HepG2 (cell line): ENCODE measurements around the gene CCDC83. TPM values are rescaled to one million over a fixed set of nuclear protein-coding genes. Genes with fewer than 3 reads are reported as not detected.

ENCODE experiments used
- ATAC-seq: fragments of 200-7000 bp; cut with Tn5 transposase; 3 replicates; pipeline ENCODE4 v1.9.1; 2020; ENCODE audit warnings: mild to moderate bottlenecking, moderate library complexity
- BruUV-seq: library from RNA; stranded (reverse); fragments of 400-500 nt; replicated peaks from 2 replicates; lab custom pipeline; 2021; lab: Mats Ljungman, UMichigan
- CTCF ChIA-PET: fragments of 300-600 bp; formaldehyde crosslinking; extraction: SDS; loops from one replicate; lab custom pipeline; 2021; ENCODE audit warnings: low total read pairs, inconsistent platforms, low intra/inter-chr PET ratio; lab: Yijun Ruan, JAX
- POLR2A ChIA-PET: fragments of 350-600 bp; sonication (Branson Sonifier 250); formaldehyde crosslinking; loops from one replicate; lab custom pipeline; 2020; ENCODE audit warnings: antibody characterized with exemption, inconsistent platforms; lab: Yijun Ruan, JAX
- DNase-seq: peaks from one replicate; pipeline ENCODE4 v3.0.0-alpha.2; 2015; ENCODE audit warnings: low spot score
- FAIRE-seq: peaks from 3 replicates; lab custom pipeline; 2011; peaks lifted over from hg19 to GRCh38; lab: Jason Lieb, UNC
- H2AFZ ChIP-seq: one replicate; pipeline ENCODE4 v1.6.1; 2011; ENCODE audit warnings: low read length, inconsistent platforms
- H3K27ac ChIP-seq: fragments of 300-600 bp; 3 replicates; pipeline ENCODE4 v1.8.0; 2011; ENCODE audit warnings: mixed run types, mild to moderate bottlenecking, mixed read lengths, low read length, inconsistent platforms; ENCODE audit not compliant: insufficient read depth; ENCODE audit errors: extremely low read length
- H3K27me3 ChIP-seq, 2 experiments: fragments of 200-600 bp in 1 of 2; 2 replicates in 1 of 2; 3 replicates in 1 of 2; pipeline versions ENCODE4 v1.6.0 to v1.8.0; 2011; ENCODE audit warnings: low read length in 2 of 2, mild to moderate bottlenecking in 2 of 2, moderate library complexity in 2 of 2, inconsistent platforms in 1 of 2; ENCODE audit not compliant: insufficient read depth in 2 of 2, control insufficient read depth in 1 of 2
- H3K36me3 ChIP-seq, 2 experiments: fragments of 200-600 bp in 1 of 2; replicated peaks in 1 of 2; 2 replicates in 1 of 2; 3 replicates in 1 of 2; pipeline versions ENCODE4 v1.5.1 to v1.8.0; 2011; ENCODE audit warnings: low read length in 2 of 2, inconsistent platforms in 1 of 2; ENCODE audit not compliant: insufficient read depth in 2 of 2, control insufficient read depth in 1 of 2
- H3K4me1 ChIP-seq: 2 replicates; pipeline ENCODE4 v1.5.1; 2012; ENCODE audit warnings: low read length, inconsistent platforms; ENCODE audit not compliant: insufficient read depth
- H3K4me2 ChIP-seq: 2 replicates; pipeline ENCODE4 v1.6.0; 2011; ENCODE audit warnings: low read depth, low read length, inconsistent platforms
- H3K4me3 ChIP-seq, 3 experiments: fragments of 200-600 bp in 1 of 3; sonication (generic), shearing (Covaris generic) in 1 of 3; replicated peaks in 1 of 3; 2 replicates each; pipeline ENCODE4 v1.5.1; 2011 to 2016; ENCODE audit warnings: low read length in 3 of 3, inconsistent platforms in 2 of 3, low read depth in 2 of 3, mild to moderate bottlenecking in 2 of 3, control low read depth in 1 of 3, mixed read lengths in 1 of 3; ENCODE audit not compliant: insufficient read depth in 1 of 3
- H3K79me2 ChIP-seq: one replicate; pipeline ENCODE4 v1.6.1; 2011; ENCODE audit warnings: low read length, inconsistent platforms; ENCODE audit not compliant: insufficient read depth
- H3K9ac ChIP-seq: 2 replicates; pipeline ENCODE4 v1.6.0; 2011; ENCODE audit warnings: mild to moderate bottlenecking, low read depth, low read length, inconsistent platforms; ENCODE audit not compliant: insufficient read depth
- H3K9me3 ChIP-seq: 2 replicates; pipeline ENCODE4 v1.5.1; 2012; ENCODE audit warnings: mild to moderate bottlenecking, low read length
- H4K20me1 ChIP-seq: 2 replicates; pipeline ENCODE4 v1.6.0; 2011; ENCODE audit warnings: inconsistent platforms, mild to moderate bottlenecking, low read length, moderate library complexity; ENCODE audit not compliant: insufficient read depth
- KAT8 ChIP-seq: IDR thresholded peaks from 2 replicates; pipeline ENCODE4 v1.6.1; 2016; ENCODE audit warnings: missing genetic modification reagents, missing compliant biosample characterization
- MED1 ChIP-seq: sonication (generic); formaldehyde crosslinking; IDR thresholded peaks from 2 replicates; pipeline ENCODE4 v1.4.0; 2020; ENCODE audit warnings: missing genetic modification reagents
- MTERF4 ChIP-seq: sonication (generic); formaldehyde crosslinking; IDR thresholded peaks from 2 replicates; pipeline ENCODE4 v1.8.0; 2023; ENCODE audit warnings: mild to moderate bottlenecking, missing genetic modification reagents
- NFIB ChIP-seq: sonication (generic); formaldehyde crosslinking; IDR thresholded peaks from 2 replicates; pipeline ENCODE4 v1.9.0; 2021; ENCODE audit warnings: missing genetic modification reagents, mild to moderate bottlenecking, borderline replicate concordance
- RXRB ChIP-seq: IDR thresholded peaks from 2 replicates; pipeline ENCODE4 v1.6.1; 2016; ENCODE audit warnings: borderline replicate concordance, missing genetic modification reagents, missing compliant biosample characterization
- U2AF1 ChIP-seq: fragments of 200-400 bp; formaldehyde crosslinking; optimal IDR thresholded peaks from 2 replicates; pipeline ENCODE3; 2017; ENCODE audit warnings: mild to moderate bottlenecking, low read depth, low read length
- ZBTB1 ChIP-seq: sonication (generic); formaldehyde crosslinking; IDR thresholded peaks from 2 replicates; pipeline ENCODE4 v1.4.0; 2020; ENCODE audit warnings: missing genetic modification reagents, borderline replicate concordance
- ZBTB2 ChIP-seq: sonication (generic); formaldehyde crosslinking; IDR thresholded peaks from 2 replicates; pipeline ENCODE4 v1.8.0; 2022; ENCODE audit warnings: low read depth, missing genetic modification reagents
- ZNF235 ChIP-seq: sonication (generic); formaldehyde crosslinking; IDR thresholded peaks from 2 replicates; pipeline ENCODE4 v1.8.1; 2023; ENCODE audit warnings: mild to moderate bottlenecking, missing genetic modification reagents, borderline replicate concordance
- ZNF24 ChIP-seq: fragments of 450-650 bp; IDR thresholded peaks from 2 replicates; pipeline ENCODE4 v1.6.1; 2017; ENCODE audit warnings: antibody characterized with exemption, mild to moderate bottlenecking
- ZNF550 ChIP-seq: sonication (generic); formaldehyde crosslinking; IDR thresholded peaks from 2 replicates; pipeline ENCODE4 v1.4.0; 2020; ENCODE audit warnings: mild to moderate bottlenecking, missing genetic modification reagents, borderline replicate concordance
- ZNF674 ChIP-seq: sonication (generic); formaldehyde crosslinking; IDR thresholded peaks from 2 replicates; pipeline ENCODE4 v1.5.0; 2020; ENCODE audit warnings: low read depth, mild to moderate bottlenecking, missing genetic modification reagents
- WGBS: methylation state at CpG from one replicate; pipeline ENCODE4 v1.1.6; 2017; ENCODE audit warnings: low lambda C conversion rate; 5-methylcytosine and 5-hydroxymethylcytosine counted together
- in situ Hi-C: cut with HindIII; loops from 2 replicates; pipeline ENCODE4 v1.10.0; 2017; ENCODE audit warnings: low pct_unique_long_range_greater_than_20kb; ENCODE audit not compliant: extremely low pct_ligation_motif_present
- intact Hi-C: fragments of 100-400 bp; cut with micrococcal nuclease; formaldehyde crosslinking; loops from one replicate; pipeline ENCODE4 v1.10.0; 2022; ENCODE audit not compliant: unreplicated experiment
- polyA plus RNA-seq, 8 experiments: library from polyadenylated mRNA; depleted of rRNA in 3 of 8; stranded (reverse) in 7 of 8; unstranded in 1 of 8; fragments of >200 nt; fragmentation: Illumina TruSeq in 4 of 8; extraction: Trizol in 4 of 8; gene quantifications; 2 replicates each; pipeline versions ENCODE4 v1.2.1 to v1.2.3, GENCODE V29; 2011 to 2016; ENCODE audit warnings: low read depth in 4 of 8, missing spikeins in 1 of 8, mixed read lengths in 1 of 8; ENCODE audit not compliant: insufficient read depth in 1 of 8
- total RNA-seq, 5 experiments: library from RNA; depleted of rRNA; stranded (reverse); fragments of >200 nt; fragmentation: Illumina TruSeq; extraction: Trizol; gene quantifications; 2 replicates each; pipeline ENCODE4 v1.2.3, GENCODE V29; 2016; ENCODE audit warnings: low read depth in 1 of 5
- TF ChIP-seq, protein P1 (sequence below): sonication (generic); formaldehyde crosslinking; IDR thresholded peaks from 2 replicates; pipeline ENCODE4 v1.8.1; 2023; ENCODE audit warnings: mild to moderate bottlenecking, missing genetic modification reagents
- TF ChIP-seq, protein P2 (sequence below): IDR thresholded peaks from 2 replicates; pipeline ENCODE4 v1.6.1; 2012; ENCODE audit warnings: inconsistent platforms
- TF ChIP-seq, protein P3 (sequence below): sonication (generic); formaldehyde crosslinking; IDR thresholded peaks from 2 replicates; pipeline ENCODE4 v1.4.0; 2020; ENCODE audit warnings: missing genetic modification reagents
- TF ChIP-seq, protein P4 (sequence below): sonication (generic); formaldehyde crosslinking; IDR thresholded peaks from 2 replicates; pipeline ENCODE4 v1.4.0; 2020; ENCODE audit warnings: missing genetic modification reagents

CCDC83 gene
- total and polyA plus RNA-seq, 2 of the 13 experiments (the other 11 are each of a cell fraction or from before 2014, with no cell fraction given), result not detected

DNA sequence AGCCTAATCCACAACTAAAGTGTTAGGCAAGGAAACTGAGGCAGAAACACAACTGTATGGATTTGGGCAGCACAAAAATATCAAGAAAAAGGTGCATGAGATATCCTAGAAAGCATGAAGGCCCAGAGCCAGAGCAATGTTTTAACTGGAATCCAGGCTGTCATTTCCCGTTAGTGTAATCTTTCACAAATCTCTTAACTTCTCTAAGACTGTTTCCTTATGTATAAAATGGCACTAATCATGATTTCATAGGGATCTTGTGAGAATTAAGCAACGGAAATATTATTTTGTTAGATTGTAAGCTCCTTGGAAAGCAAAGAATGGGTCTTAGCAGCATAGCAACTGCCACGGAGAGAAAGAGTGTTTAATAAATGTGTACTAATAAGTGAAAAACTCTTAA, 29.6 kb upstream of the CCDC83 start:
- Histone ChIP-seq H3K4me3 (no peak overlapping the region), H3K27ac (no peak overlapping the region), H3K4me2 (no peak overlapping the region), H4K20me1 (no peaks in the 10 kb centered on the region), H3K27me3 (0 out of 5 replicates have a peak, but pooled peaks cover 0 to 4% of the 10 kb centered on the region in 2 experiments), H3K9ac (no peak overlapping the region), H3K4me1 (no peaks in the 10 kb centered on the region), H2AFZ (no peak overlapping the region), H3K36me3 (no peaks in the 10 kb centered on the region), H3K9me3 (no peaks in the 10 kb centered on the region), H3K79me2 (no peaks in the 10 kb centered on the region)
- ChIA-PET CTCF (interaction anchor here (1.8 kb wide), 1 partner anchor 230 kb away, joined by 8 read pairs; no protein-coding TSS in a partner anchor), POLR2A (no interaction called here)
- FAIRE-seq (no peak), ATAC-seq (no peak), DNase-seq (no peak)
- WGBS, result 6% methylated on average over 3 of the region's 3 CpGs
- BruUV-seq, result no TSS peak
- in situ Hi-C loops (loop anchor here (10.0 kb wide), 1 partner anchor 231 kb away; no protein-coding TSS in a partner anchor), intact Hi-C loops (loop anchor here (1.0 to 5.0 kb wide), 2 partner anchors 133 to 230 kb away; no protein-coding TSS in a partner anchor)
- TF ChIP-seq ZBTB1 (CRISPR knock-in tag), result no peak
- TF ChIP-seq MTERF4 (CRISPR knock-in tag), result no peak
- no peak for TF ChIP-seq ZNF24
- TF ChIP-seq, protein P1, sequence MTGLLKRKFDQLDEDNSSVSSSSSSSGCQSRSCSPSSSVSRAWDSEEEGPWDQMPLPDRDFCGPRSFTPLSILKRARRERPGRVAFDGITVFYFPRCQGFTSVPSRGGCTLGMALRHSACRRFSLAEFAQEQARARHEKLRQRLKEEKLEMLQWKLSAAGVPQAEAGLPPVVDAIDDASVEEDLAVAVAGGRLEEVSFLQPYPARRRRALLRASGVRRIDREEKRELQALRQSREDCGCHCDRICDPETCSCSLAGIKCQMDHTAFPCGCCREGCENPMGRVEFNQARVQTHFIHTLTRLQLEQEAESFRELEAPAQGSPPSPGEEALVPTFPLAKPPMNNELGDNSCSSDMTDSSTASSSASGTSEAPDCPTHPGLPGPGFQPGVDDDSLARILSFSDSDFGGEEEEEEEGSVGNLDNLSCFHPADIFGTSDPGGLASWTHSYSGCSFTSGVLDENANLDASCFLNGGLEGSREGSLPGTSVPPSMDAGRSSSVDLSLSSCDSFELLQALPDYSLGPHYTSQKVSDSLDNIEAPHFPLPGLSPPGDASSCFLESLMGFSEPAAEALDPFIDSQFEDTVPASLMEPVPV (CRISPR knock-in tag), result no peak
- no peak for TF ChIP-seq KAT8 (CRISPR knock-in tag)
- no peak for TF ChIP-seq ZNF235 (CRISPR knock-in tag)
- TF ChIP-seq U2AF1, result no peak
- TF ChIP-seq MED1 (CRISPR knock-in tag), result no peak
- TF ChIP-seq, protein P2, sequence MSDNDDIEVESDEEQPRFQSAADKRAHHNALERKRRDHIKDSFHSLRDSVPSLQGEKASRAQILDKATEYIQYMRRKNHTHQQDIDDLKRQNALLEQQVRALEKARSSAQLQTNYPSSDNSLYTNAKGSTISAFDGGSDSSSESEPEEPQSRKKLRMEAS, result no peak
- TF ChIP-seq NFIB (CRISPR knock-in tag), result no peak
- TF ChIP-seq, protein P3, sequence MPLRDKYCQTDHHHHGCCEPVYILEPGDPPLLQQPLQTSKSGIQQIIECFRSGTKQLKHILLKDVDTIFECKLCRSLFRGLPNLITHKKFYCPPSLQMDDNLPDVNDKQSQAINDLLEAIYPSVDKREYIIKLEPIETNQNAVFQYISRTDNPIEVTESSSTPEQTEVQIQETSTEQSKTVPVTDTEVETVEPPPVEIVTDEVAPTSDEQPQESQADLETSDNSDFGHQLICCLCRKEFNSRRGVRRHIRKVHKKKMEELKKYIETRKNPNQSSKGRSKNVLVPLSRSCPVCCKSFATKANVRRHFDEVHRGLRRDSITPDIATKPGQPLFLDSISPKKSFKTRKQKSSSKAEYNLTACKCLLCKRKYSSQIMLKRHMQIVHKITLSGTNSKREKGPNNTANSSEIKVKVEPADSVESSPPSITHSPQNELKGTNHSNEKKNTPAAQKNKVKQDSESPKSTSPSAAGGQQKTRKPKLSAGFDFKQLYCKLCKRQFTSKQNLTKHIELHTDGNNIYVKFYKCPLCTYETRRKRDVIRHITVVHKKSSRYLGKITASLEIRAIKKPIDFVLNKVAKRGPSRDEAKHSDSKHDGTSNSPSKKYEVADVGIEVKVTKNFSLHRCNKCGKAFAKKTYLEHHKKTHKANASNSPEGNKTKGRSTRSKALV (CRISPR knock-in tag), result no peak
- no peak for TF ChIP-seq ZBTB2 (CRISPR knock-in tag)
- no peak for TF ChIP-seq ZNF674
- TF ChIP-seq RXRB (CRISPR knock-in tag), result no peak
- TF ChIP-seq, protein P4, sequence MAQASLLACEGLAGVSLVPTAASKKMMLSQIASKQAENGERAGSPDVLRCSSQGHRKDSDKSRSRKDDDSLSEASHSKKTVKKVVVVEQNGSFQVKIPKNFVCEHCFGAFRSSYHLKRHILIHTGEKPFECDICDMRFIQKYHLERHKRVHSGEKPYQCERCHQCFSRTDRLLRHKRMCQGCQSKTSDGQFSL (CRISPR knock-in tag), result no peak
- no peak for TF ChIP-seq ZNF550
